GM19397 (cell line): Measurements from ENCODE around the gene HYAL3.

ENCODE experiments used
- ATAC-seq: cut with Tn5 transposase; IDR thresholded peaks from one replicate; pipeline ENCODE4 v1.9.1; 2021; ENCODE audit warnings: mild to moderate bottlenecking, moderate library complexity; ENCODE audit not compliant: unreplicated experiment

HYAL3 gene, protein sequence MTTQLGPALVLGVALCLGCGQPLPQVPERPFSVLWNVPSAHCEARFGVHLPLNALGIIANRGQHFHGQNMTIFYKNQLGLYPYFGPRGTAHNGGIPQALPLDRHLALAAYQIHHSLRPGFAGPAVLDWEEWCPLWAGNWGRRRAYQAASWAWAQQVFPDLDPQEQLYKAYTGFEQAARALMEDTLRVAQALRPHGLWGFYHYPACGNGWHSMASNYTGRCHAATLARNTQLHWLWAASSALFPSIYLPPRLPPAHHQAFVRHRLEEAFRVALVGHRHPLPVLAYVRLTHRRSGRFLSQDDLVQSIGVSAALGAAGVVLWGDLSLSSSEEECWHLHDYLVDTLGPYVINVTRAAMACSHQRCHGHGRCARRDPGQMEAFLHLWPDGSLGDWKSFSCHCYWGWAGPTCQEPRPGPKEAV

DNA sequence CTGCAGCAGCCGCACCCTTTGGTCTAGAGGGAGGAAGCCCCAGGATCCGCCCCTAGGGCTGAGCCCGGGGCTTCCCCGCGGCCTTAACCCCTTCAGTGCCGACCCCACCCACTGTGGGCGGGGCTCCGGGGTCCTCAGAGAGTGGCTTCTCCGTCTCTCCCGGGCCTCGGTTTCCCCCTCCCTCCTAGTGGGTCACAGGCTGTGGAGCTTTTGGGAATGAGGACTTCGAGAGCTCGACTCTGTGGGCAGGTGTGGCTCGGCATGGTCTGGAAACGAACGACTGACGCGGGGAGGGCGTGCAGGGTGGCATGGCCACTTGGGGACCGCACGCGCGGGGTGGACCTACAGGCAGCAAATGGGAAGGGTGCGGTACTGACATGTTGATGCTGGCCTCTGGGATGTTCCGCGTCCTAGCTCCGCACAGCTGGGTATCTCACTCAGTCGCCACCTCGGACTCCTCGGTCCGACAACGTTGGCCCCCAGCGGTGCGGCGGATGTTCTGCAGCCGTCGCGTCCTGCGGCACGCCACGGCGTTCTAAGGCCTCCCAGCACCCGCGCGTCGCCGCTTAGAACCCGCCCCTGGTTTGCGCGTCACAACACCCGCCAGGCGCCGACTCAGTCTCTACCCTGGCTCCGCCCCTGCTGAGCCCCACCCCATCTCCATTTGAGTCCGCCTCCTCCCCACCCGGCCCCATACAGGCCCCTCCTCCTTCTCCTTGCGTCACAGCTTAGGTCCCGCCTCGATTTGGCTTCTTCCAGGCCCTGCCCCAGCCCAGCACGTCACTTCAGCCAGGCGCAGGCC lies at the start of gene HYAL3, which contains the start of gene NAA80:
Gene HYAL3, minus strand, starts transcription at position 570 of the 802 bp plus-strand sequence. CDS start 3,803 bp downstream, outside the sequence.
Gene NAA80, minus strand, starts transcription at position 570 of the 802 bp plus-strand sequence. CDS start 1,942 bp downstream, outside the sequence.
- peak; percentile 84 for ATAC-seq

DNA sequence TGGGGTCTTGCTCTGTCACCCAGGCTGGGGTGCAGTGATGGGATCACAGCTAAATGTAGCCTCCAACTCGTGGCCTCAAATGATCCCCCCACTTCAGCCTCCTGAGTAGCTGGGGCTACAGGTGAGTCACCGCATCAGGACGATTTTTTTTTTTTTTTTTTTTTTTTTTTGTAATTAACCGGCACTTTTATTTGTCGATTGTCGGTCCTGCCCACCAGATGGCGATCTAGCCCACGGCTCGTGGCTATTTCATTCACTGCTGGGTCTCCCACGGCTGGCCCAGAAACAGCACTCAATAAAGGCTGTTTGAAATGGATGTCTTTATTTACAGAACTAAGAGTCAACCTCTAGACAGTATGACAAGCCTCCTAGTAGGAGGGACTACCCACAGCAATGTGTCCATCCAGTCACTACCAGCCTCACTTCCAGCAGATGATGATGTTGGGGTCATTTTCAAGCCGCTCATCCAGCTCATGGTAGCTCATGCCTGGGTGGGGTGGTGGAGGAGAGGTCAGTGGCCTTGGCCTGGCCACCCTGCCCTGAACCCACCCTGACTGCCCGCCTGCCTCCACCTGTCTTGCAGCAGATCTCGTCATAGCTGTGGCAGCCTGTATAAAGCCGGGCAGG lies 48.1 kb upstream of the HYAL3 start:
- no peak for ATAC-seq

DNA sequence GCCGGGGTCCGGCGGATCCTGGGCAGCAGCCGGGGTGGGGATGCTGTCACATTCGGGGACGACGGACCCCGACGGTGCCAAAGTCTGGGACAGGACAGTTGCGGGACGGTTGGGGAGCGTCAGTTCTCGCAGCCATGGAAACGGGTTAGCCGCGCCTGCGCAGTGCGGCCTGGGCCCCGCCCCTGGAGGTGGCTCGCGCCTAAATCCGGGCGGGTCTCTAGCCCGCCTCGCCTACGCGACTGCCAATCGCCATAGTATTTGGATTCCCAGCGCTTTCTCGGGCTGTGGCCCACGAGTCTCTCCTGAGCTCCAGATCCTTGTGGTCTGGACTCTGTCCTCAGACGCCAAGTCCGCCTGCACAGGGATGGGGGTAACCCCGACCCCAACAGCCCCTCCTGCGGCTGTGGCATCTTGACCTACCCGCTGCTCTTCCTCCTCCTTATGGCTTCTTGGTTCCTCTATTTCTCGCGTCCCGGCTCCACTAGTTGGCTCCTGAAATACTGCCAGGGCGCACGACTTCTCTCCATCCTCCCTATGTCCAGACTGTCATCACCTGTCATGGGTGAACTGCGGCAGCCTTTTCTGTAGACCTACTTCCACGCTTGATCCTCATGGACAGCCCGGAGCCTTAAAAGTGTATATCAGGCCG lies 46.5 kb upstream of the HYAL3 start, which contains the start of gene ZMYND10:
Gene ZMYND10, minus strand, starts transcription at position 147 of the 649 bp plus-strand sequence. CDS start 153 bp downstream, outside the sequence.
- no peak for ATAC-seq

DNA sequence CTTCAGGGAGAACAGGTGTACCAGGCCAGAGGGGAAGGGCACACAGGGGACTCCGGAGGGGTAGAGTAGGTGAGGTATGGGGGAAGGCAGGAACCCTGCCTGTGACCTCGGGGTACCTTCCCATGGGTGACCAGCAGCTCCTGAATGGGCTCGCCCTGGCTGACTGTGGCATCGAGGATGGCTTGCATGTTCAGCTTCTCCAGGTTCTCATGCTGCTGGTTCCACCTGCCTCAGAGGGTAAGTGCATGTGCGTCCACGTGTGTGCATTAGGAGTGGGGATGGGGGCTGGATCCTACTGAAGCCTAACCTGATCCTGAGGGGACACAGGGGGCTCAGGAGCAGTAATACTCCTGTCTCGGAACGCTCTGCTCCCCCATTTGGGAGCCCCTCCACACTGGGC lies 45.8 kb upstream of the HYAL3 start:
- no peak for ATAC-seq

GRCh38 chr3:50342813-50343633 lies 43.8 kb upstream of the HYAL3 start:
- no peak for ATAC-seq

- ATAC-seq: no peak
These were observed 42.9 kb upstream of the HYAL3 start for GRCh38 chr3:50341996-50342650.

- ATAC-seq: no peak
These were observed 42.3 kb upstream of the HYAL3 start for GRCh38 chr3:50341537-50341936.

DNA sequence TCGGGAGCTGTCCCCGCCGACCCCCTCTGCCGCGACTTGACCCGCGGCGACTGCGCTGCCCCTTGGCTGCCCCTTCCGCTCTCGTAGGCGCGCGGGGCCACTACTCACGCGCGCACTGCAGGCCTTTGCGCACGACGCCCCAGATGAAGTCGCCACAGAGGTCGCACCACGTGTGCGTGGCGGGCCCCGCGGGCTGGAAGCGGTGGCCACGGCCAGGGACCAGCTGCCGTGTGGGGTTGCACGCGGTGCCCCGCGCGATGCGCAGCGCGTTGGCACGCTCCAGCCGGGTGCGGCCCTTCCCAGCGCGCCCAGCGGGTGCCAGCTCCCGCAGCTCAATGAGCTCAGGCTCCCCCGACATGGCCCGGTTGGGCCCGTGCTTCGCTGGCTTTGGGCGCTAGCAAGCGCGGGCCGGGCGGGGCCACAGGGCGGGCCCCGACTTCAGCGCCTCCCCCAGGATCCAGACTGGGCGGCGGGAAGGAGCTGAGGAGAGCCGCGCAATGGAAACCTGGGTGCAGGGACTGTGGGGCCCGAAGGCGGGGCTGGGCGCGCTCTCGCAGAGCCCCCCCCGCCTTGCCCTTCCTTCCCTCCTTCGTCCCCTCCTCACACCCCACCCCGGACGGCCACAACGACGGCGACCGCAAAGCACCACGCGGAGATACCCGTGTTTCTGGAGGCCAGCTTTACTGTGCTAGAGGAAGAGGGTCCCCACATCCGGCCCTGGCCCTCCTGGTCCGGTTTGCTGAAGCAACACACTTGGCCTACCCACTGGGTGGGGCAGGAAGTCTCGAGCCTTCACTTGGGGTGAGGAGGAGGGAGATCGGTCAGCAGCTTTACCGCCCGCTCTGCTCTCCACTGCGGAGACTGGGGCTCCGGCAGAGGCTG lies 41.5 kb upstream of the HYAL3 start, which contains the start of gene RASSF1:
Gene RASSF1, minus strand, starts transcription at position 389 of the 882 bp plus-strand sequence. Its CDS starts 31 bp downstream, at position 358.
- no peak for ATAC-seq

DNA sequence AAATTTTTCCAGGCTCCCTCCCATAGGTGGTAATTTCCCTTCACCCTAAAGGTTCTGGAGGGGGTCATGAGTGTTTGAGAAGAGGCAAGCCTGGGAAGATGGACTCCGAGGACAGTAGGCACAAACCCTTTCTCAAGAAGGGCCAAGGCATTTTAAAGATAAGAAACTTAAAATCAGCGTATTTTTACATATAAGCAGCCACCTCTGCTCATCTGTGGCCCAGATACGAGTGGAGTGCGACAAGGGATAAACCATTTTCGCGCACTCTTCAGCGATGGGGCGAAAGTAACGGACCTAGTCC lies 40.9 kb upstream of the HYAL3 start:
- no peak for ATAC-seq

GRCh38 chr3:50339485-50340146 lies 40.4 kb upstream of the HYAL3 start:
- no peak for ATAC-seq

- ATAC-seq: no peak
These were observed 39.8 kb upstream of the HYAL3 start for GRCh38 chr3:50338965-50339364.

DNA sequence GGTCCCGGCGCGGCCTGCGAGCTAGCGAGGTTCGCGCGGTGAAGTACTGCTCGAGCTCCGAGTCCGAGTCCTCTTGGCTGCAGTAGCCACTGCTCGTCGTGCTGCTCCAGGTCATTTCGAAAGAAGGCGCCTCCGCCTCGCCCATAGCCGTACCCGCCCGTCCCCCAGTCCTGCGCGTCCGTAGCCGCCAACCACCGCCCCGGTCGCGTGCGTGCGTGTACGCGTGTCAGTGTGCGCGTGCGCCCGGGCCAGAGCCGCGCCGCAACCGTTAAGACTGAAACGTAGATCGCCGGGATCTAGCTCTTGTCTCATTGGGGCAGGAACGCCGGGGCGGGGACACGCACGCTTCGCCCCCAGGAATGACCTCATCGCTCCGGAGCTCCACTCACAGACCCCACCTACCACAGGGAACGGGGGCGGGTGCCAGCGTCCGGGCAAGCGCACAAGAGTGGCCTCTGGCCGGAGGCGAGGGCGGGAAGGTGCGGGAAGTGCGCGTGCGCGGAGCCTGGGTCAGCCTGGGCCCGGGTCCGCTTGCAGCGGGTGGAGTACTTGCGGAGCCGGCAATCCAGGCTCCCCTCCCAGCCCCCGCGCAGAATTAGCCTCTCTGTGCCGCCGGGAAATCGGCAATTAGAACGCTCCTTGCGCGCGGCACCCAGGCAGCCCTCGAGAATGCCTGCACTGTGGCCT lies 38.1 kb upstream of the HYAL3 start:
- ATAC-seq: peak; percentile 74

DNA sequence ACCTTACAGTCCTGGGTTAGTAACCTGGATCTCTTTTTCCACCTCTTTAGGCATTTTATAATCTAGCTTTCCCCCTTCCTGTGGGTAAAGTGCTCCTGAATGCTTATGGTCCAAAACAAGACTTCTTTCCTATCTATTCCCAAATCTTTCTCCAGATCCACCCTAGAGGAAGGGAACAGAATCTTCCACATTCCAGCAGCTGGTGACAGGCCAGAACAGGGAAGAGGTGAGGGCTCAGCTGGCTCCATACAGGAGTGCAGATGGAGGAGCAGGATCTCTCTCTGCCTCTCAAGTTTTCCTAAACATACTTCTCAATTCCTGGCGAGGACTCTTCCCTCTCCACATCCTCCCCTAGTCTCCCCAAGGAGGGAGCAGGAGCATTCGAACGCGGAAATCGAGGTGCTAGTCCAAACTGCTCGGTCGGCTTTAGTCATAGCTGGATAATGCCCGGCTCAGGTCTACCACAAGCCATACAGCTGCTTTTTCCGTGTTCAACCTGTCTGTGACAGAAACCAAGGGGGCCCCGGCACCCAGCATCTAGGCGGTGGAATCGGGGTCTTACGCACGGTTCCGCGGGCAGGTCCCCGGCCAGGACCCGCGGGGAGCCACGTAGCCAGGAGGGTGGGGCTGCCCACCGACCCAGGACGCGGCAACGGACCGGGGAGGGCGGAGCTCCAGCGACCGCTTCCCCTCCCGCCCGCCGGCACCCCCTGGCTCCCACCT lies 37.4 kb upstream of the HYAL3 start:
- peak; percentile 26 for ATAC-seq

DNA sequence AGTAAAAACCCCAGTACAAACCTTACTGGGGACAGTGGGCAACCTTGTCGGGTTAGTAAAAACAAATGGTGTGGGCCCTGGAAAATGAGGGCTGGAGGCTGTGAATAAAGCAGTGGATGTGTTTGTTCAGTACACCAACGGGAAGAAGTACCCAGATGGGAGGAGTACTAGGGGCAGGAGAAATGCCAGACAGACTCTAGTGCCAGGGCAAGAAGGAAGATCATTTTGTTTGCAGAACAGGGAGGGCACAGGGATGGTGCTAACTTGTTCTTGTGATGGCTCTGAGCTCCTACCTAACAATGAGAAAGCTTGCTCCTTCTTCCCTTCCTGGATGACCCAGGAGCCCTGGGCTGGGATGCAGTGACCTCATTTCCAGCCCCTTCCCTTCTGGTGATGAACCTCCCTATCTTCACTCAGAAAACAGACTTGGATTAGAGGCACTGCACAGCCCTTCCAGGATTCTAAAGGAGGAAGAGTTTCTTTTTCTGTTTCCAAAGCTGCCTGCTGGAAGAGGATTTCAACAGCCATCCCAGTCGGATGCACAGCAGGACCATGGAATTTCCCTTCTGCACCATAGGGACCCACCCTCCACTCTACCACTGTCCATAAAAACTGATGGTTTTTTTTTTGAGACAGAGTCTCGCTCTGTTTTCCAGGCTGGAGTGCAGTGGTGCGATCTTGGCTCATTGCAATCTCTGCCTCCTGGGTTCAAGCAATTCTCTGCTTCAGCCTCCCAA lies 35.3 kb upstream of the HYAL3 start:
- ATAC-seq: no peak

GRCh38 chr3:50333744-50334328 lies 34.6 kb upstream of the HYAL3 start:
- ATAC-seq: no peak
